GM12878 (cell line): ENCODE measurements around the gene EBF3. TPM values are rescaled to one million over a fixed set of nuclear protein-coding genes. Genes with fewer than 3 reads are reported as not detected.

Experiments
- ATAC-seq: fragments of 200-7000 bp; cut with Tn5 transposase; 3 replicates; pipeline ENCODE4 v1.9.1; 2020; ENCODE audit warnings: mild to moderate bottlenecking, moderate library complexity
- BruUV-seq: library from RNA; stranded (reverse); fragments of 400-500 nt; replicated peaks from 2 replicates; lab custom pipeline; 2021; lab: Mats Ljungman, UMichigan
- CTCF ChIA-PET: fragments of 300-600 bp; sonication (Branson Sonifier 250); formaldehyde crosslinking; extraction: SDS; loops from one replicate; lab custom pipeline; 2021; ENCODE audit warnings: inconsistent platforms; lab: Yijun Ruan, JAX
- POLR2A ChIA-PET: fragments of 350-600 bp; formaldehyde crosslinking; extraction: SDS; loops from one replicate; lab custom pipeline; 2021; ENCODE audit warnings: inconsistent platforms; lab: Charles Lee
- RAD21 ChIA-PET: fragments of 300-600 bp; sonication (Branson Sonifier 250); formaldehyde crosslinking; loops from one replicate; lab custom pipeline; 2023; ENCODE audit warnings: antibody characterized with exemption; ENCODE audit not compliant: unreplicated experiment; lab: Charles Lee
- SMC1A ChIA-PET: fragments of 300-600 bp; sonication (Branson Sonifier 250); formaldehyde crosslinking; loops from one replicate; lab custom pipeline; 2023; ENCODE audit not compliant: unreplicated experiment, uncharacterized antibody; lab: Charles Lee
- DNase-seq: peaks from one replicate; pipeline ENCODE4 v3.0.0-alpha.2; 2011; ENCODE audit warnings: low read depth, low spot score
- FAIRE-seq: peaks from 3 replicates; lab custom pipeline; 2011; peaks lifted over from hg19 to GRCh38; lab: Jason Lieb, UNC
- H2AFZ ChIP-seq: 2 replicates; pipeline ENCODE4 v1.6.0; 2011; ENCODE audit warnings: low read depth, low read length, control low read depth; ENCODE audit not compliant: control insufficient read depth
- H3K27ac ChIP-seq: 2 replicates; pipeline ENCODE4 v1.5.1; 2011; ENCODE audit warnings: control low read depth; ENCODE audit not compliant: control insufficient read depth, insufficient read depth
- H3K27me3 ChIP-seq, 2 experiments: replicated peaks in 1 of 2; 2 replicates each; pipeline versions ENCODE4 v1.6.0 to v1.6.1; 2011; ENCODE audit warnings: low read length in 1 of 2; ENCODE audit not compliant: control insufficient read depth in 2 of 2, insufficient read depth in 2 of 2
- H3K36me3 ChIP-seq, 2 experiments: 2 replicates each; pipeline ENCODE4 v1.5.1; 2011; ENCODE audit warnings: low read length in 1 of 2; ENCODE audit not compliant: control insufficient read depth in 2 of 2, insufficient read depth in 2 of 2
- H3K4me1 ChIP-seq: 2 replicates; pipeline ENCODE4 v1.6.1; 2011; ENCODE audit warnings: mild to moderate bottlenecking, low read length, moderate library complexity, mixed read lengths; ENCODE audit not compliant: control insufficient read depth, insufficient read depth
- H3K4me2 ChIP-seq: 2 replicates; pipeline ENCODE4 v1.6.0; 2011; ENCODE audit warnings: control low read depth; ENCODE audit not compliant: control insufficient read depth, insufficient read depth
- H3K4me3 ChIP-seq: fragments of 200-600 bp; sonication (generic); 2 replicates; pipeline ENCODE4 v1.5.1; 2016
- H3K79me2 ChIP-seq: 2 replicates; pipeline ENCODE4 v1.6.0; 2011; ENCODE audit warnings: low read length; ENCODE audit not compliant: control insufficient read depth, insufficient read depth
- H3K9ac ChIP-seq: 2 replicates; pipeline ENCODE4 v1.8.0; 2011; ENCODE audit warnings: low read length, control low read depth, mixed read lengths; ENCODE audit not compliant: control insufficient read depth, insufficient read depth
- H3K9me3 ChIP-seq: replicated peaks from 3 replicates; pipeline ENCODE4 v1.5.1; 2011; ENCODE audit warnings: mild to moderate bottlenecking, low read length; ENCODE audit not compliant: control insufficient read depth, insufficient read depth
- H4K20me1 ChIP-seq: 2 replicates; pipeline ENCODE4 v1.6.0; 2011; ENCODE audit not compliant: control insufficient read depth, insufficient read depth
- ASH2L ChIP-seq: fragments of 300-600, 200-600 bp; sonication (generic); IDR thresholded peaks from 2 replicates; pipeline ENCODE4 v1.6.1; 2017; ENCODE audit warnings: low read depth, mild to moderate bottlenecking, borderline replicate concordance
- HDGF ChIP-seq: fragments of 450-650 bp; IDR thresholded peaks from 2 replicates; pipeline ENCODE4 v1.6.1; 2016; ENCODE audit warnings: antibody characterized with exemption
- KLF5 ChIP-seq: fragments of 450-650 bp; IDR thresholded peaks from 2 replicates; pipeline ENCODE4 v1.6.1; 2014; ENCODE audit warnings: mild to moderate bottlenecking; ENCODE audit not compliant: partially characterized antibody
- POLR2AphosphoS5 ChIP-seq: IDR thresholded peaks from 2 replicates; pipeline ENCODE4 v1.6.1; 2011; ENCODE audit warnings: mild to moderate bottlenecking, low read length, inconsistent platforms
- RFX5 ChIP-seq: IDR thresholded peaks from 2 replicates; pipeline ENCODE4 v1.6.1; 2011; ENCODE audit warnings: low read depth, low read length, improper control_type of control experiment
- ZNF384 ChIP-seq: IDR thresholded peaks from 2 replicates; pipeline ENCODE4 v1.6.1; 2012; ENCODE audit warnings: low read depth, mild to moderate bottlenecking, low read length, improper control_type of control experiment, borderline replicate concordance
- WGBS: methylation state at CpG from one replicate; pipeline ENCODE4 v1.1.6; 2016; ENCODE audit warnings: low lambda C conversion rate; ENCODE audit not compliant: insufficient replicate concordance, insufficient coverage; ENCODE audit errors: missing lambda C conversion rate; 5-methylcytosine and 5-hydroxymethylcytosine counted together
- in situ Hi-C: fragments of 300-500 bp; cut with MboI; formaldehyde crosslinking; loops from 9 replicates; pipeline ENCODE4 v1.14.3; 2018; ENCODE audit warnings: mixed read lengths
- intact Hi-C: fragments of 100-400 bp; cut with micrococcal nuclease; formaldehyde crosslinking; loops from one replicate; pipeline ENCODE4 v1.14.2; 2022; ENCODE audit not compliant: unreplicated experiment
- polyA plus RNA-seq, 11 experiments: library from polyadenylated mRNA; depleted of rRNA in 4 of 11; unstranded in 6 of 11; stranded (reverse) in 5 of 11; fragments of >200 nt; fragmentation: Nextera tagmentation in 4 of 11; fragmentation: Illumina TruSeq in 1 of 11; extraction: Ambion mirVana in 4 of 11; extraction: Trizol in 1 of 11; gene quantifications; 1 replicate in 1 of 11; 2 replicates in 10 of 11; pipeline versions ENCODE4 v1.2.1 to v1.2.3, GENCODE V29; 2011 to 2016; ENCODE audit warnings: inconsistent platforms in 2 of 11, missing spikeins in 2 of 11, low read depth in 1 of 11
- total RNA-seq, 4 experiments: library from RNA; depleted of rRNA in 3 of 4; stranded (reverse); fragments of >200 nt in 3 of 4; fragmentation: Illumina TruSeq in 1 of 4; extraction: Trizol in 1 of 4; gene quantifications; 2 replicates each; pipeline versions ENCODE4 v1.2.1 to v1.2.3, GENCODE V29; 2013 to 2021
- TF ChIP-seq, protein P1 (sequence below), 3 experiments: IDR thresholded peaks in 2 of 3; conservative IDR thresholded peaks in 1 of 3; 2 replicates each; pipeline ENCODE4 v1.5.1; 2011; ENCODE audit warnings: low read depth in 3 of 3, low read length in 3 of 3, mild to moderate bottlenecking in 3 of 3, control low read depth in 2 of 3, moderate library complexity in 2 of 3, inconsistent platforms in 1 of 3, mixed read lengths in 1 of 3; ENCODE audit not compliant: control insufficient read depth in 2 of 3, insufficient read depth in 1 of 3; ENCODE audit errors: extremely low read depth in 1 of 3
- TF ChIP-seq, protein P2 (sequence below): IDR thresholded peaks from 2 replicates; pipeline ENCODE4 v1.6.1; 2012; ENCODE audit warnings: mild to moderate bottlenecking, low read depth, low read length
- TF ChIP-seq, protein P3 (sequence below): fragments of 450-650 bp; IDR thresholded peaks from 2 replicates; pipeline ENCODE4 v1.6.1; 2017; ENCODE audit warnings: mild to moderate bottlenecking
- TF ChIP-seq, protein P4 (sequence below): fragments of 450-650 bp; IDR thresholded peaks from 2 replicates; pipeline ENCODE4 v1.6.1; 2014; ENCODE audit warnings: mild to moderate bottlenecking
- TF ChIP-seq, protein P5 (sequence below): IDR thresholded peaks from 2 replicates; pipeline ENCODE4 v1.6.1; 2011; ENCODE audit warnings: low read depth, mild to moderate bottlenecking, low read length, moderate library complexity, borderline replicate concordance; ENCODE audit errors: extremely low read depth
- TF ChIP-seq, protein P6 (sequence below): IDR thresholded peaks from 2 replicates; pipeline ENCODE4 v1.6.1; 2011; ENCODE audit warnings: borderline replicate concordance, low read depth, mild to moderate bottlenecking, moderate library complexity, mixed read lengths, low read length; ENCODE audit not compliant: insufficient read depth; ENCODE audit errors: extremely low read length

Gene EBF3
- total and polyA plus RNA-seq, 10 of the 15 experiments (the other 5 are each of a cell fraction or from before 2014, with no cell fraction given): not detected

DNA sequence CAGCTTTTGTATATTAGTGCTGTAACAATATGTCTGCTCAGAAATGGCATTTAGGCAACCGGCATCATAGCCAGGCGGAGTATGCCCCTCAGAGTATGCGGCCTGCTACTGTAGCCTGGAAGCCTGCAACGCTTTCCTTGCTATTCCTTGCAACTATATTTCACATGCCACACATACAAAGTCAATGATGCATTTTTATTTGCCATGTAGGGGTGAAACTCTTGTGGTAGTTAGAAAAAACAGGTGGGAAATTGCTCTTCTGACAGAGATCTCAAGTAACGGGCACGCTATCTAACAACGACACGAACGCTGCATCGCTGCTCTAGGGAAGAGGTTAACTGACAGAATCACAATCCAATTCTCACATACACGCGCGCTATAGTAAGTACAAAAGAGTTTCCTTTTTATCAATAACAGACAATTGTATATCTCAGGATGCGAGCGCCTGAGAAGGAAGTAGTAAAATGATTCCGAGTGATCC, 5.9 kb downstream of the EBF3 start:
- H3K4me2 ChIP-seq: no peak overlapping the region
- no TSS peak for BruUV-seq
- TF ChIP-seq, protein P1, sequence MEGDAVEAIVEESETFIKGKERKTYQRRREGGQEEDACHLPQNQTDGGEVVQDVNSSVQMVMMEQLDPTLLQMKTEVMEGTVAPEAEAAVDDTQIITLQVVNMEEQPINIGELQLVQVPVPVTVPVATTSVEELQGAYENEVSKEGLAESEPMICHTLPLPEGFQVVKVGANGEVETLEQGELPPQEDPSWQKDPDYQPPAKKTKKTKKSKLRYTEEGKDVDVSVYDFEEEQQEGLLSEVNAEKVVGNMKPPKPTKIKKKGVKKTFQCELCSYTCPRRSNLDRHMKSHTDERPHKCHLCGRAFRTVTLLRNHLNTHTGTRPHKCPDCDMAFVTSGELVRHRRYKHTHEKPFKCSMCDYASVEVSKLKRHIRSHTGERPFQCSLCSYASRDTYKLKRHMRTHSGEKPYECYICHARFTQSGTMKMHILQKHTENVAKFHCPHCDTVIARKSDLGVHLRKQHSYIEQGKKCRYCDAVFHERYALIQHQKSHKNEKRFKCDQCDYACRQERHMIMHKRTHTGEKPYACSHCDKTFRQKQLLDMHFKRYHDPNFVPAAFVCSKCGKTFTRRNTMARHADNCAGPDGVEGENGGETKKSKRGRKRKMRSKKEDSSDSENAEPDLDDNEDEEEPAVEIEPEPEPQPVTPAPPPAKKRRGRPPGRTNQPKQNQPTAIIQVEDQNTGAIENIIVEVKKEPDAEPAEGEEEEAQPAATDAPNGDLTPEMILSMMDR (IDR thresholded peaks at IDR 0.05 in 2 of 3, conservative IDR thresholded peaks at IDR 0.05 in 1 of 3; ENCODE audit: control insufficient read depth in 2 of 3, extremely low read depth in 1 of 3, insufficient read depth in 1 of 3, low read depth in 3 of 3, low read length in 3 of 3): no peak
- TF ChIP-seq, protein P2, sequence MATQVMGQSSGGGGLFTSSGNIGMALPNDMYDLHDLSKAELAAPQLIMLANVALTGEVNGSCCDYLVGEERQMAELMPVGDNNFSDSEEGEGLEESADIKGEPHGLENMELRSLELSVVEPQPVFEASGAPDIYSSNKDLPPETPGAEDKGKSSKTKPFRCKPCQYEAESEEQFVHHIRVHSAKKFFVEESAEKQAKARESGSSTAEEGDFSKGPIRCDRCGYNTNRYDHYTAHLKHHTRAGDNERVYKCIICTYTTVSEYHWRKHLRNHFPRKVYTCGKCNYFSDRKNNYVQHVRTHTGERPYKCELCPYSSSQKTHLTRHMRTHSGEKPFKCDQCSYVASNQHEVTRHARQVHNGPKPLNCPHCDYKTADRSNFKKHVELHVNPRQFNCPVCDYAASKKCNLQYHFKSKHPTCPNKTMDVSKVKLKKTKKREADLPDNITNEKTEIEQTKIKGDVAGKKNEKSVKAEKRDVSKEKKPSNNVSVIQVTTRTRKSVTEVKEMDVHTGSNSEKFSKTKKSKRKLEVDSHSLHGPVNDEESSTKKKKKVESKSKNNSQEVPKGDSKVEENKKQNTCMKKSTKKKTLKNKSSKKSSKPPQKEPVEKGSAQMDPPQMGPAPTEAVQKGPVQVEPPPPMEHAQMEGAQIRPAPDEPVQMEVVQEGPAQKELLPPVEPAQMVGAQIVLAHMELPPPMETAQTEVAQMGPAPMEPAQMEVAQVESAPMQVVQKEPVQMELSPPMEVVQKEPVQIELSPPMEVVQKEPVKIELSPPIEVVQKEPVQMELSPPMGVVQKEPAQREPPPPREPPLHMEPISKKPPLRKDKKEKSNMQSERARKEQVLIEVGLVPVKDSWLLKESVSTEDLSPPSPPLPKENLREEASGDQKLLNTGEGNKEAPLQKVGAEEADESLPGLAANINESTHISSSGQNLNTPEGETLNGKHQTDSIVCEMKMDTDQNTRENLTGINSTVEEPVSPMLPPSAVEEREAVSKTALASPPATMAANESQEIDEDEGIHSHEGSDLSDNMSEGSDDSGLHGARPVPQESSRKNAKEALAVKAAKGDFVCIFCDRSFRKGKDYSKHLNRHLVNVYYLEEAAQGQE: no peak
- TF ChIP-seq, protein P3, sequence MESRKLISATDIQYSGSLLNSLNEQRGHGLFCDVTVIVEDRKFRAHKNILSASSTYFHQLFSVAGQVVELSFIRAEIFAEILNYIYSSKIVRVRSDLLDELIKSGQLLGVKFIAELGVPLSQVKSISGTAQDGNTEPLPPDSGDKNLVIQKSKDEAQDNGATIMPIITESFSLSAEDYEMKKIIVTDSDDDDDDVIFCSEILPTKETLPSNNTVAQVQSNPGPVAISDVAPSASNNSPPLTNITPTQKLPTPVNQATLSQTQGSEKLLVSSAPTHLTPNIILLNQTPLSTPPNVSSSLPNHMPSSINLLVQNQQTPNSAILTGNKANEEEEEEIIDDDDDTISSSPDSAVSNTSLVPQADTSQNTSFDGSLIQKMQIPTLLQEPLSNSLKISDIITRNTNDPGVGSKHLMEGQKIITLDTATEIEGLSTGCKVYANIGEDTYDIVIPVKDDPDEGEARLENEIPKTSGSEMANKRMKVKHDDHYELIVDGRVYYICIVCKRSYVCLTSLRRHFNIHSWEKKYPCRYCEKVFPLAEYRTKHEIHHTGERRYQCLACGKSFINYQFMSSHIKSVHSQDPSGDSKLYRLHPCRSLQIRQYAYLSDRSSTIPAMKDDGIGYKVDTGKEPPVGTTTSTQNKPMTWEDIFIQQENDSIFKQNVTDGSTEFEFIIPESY: no peak
- no peak for TF ChIP-seq KLF5
- no peak for TF ChIP-seq HDGF
- no peak for TF ChIP-seq RFX5
- no peak for TF ChIP-seq ZNF384
- no peak for TF ChIP-seq ASH2L
- TF ChIP-seq, protein P4, sequence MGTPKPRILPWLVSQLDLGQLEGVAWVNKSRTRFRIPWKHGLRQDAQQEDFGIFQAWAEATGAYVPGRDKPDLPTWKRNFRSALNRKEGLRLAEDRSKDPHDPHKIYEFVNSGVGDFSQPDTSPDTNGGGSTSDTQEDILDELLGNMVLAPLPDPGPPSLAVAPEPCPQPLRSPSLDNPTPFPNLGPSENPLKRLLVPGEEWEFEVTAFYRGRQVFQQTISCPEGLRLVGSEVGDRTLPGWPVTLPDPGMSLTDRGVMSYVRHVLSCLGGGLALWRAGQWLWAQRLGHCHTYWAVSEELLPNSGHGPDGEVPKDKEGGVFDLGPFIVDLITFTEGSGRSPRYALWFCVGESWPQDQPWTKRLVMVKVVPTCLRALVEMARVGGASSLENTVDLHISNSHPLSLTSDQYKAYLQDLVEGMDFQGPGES: no peak
- TF ChIP-seq, protein P5, sequence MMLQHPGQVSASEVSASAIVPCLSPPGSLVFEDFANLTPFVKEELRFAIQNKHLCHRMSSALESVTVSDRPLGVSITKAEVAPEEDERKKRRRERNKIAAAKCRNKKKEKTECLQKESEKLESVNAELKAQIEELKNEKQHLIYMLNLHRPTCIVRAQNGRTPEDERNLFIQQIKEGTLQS: no peak
- TF ChIP-seq, protein P6, sequence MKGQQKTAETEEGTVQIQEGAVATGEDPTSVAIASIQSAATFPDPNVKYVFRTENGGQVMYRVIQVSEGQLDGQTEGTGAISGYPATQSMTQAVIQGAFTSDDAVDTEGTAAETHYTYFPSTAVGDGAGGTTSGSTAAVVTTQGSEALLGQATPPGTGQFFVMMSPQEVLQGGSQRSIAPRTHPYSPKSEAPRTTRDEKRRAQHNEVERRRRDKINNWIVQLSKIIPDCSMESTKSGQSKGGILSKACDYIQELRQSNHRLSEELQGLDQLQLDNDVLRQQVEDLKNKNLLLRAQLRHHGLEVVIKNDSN: no peak
- TF ChIP-seq POLR2AphosphoS5: no peak

More for the DNA sequence above, 5.9 kb downstream of the EBF3 start:
- CTCF ChIA-PET: no interaction called here
- peaks cover 0 to 13% of the 10 kb centered on the region in 2 experiments for H3K27me3 ChIP-seq
- no peak for ATAC-seq
- intact Hi-C loops (no loop called here), in situ Hi-C loops (no loop called here)
- no peak overlapping the region for H3K9ac ChIP-seq
- H4K20me1 ChIP-seq: no peaks in the 10 kb centered on the region
- H3K36me3 ChIP-seq: no peaks in the 10 kb centered on the region
- H3K9me3 ChIP-seq: no peaks in the 10 kb centered on the region; the same call in 2 of the 3 replicates
- SMC1A ChIA-PET: no interaction called here
- FAIRE-seq: no peak
- H3K4me3 ChIP-seq: no peak overlapping the region
- H3K4me1 ChIP-seq: no peaks in the 10 kb centered on the region
- no peak for DNase-seq
- H2AFZ ChIP-seq: no peak overlapping the region
- WGBS: 50% methylated on average over 16 of the region's 16 CpGs
- H3K27ac ChIP-seq: no peak overlapping the region
- POLR2A ChIA-PET: no interaction called here
- RAD21 ChIA-PET: no interaction called here
- H3K79me2 ChIP-seq: no peaks in the 10 kb centered on the region
